Spleen (tissue), 7 donors: ENCODE results near the gene PSMC4.

Source experiments
- CTCF ChIP-seq, 11 experiments: fragments of 200-600 bp in 7 of 11; fragments of 450-650 bp in 4 of 11; sonication (generic) in 4 of 11; IDR thresholded peaks in 8 of 11; conservative IDR thresholded peaks in 3 of 11; 1 replicate in 7 of 11; 2 replicates in 4 of 11; pipeline versions ENCODE4 v1.4.0 to v1.8.0; 2016 to 2021; ENCODE audit warnings: antibody characterized with exemption in 11 of 11, inconsistent platforms in 4 of 11, mild to moderate bottlenecking in 1 of 11
- POLR2A ChIP-seq, 3 donors: fragments of 450-650 bp; IDR thresholded peaks; one replicate each; pipeline ENCODE4 v1.5.1; 2017; ENCODE audit warnings: antibody characterized with exemption in 3 of 3, mild to moderate bottlenecking in 1 of 3
- POLR2AphosphoS5 ChIP-seq, 3 donors: sonication (generic); formaldehyde crosslinking; IDR thresholded peaks; one replicate each; pipeline ENCODE4 v1.5.1; 2017; ENCODE audit warnings: antibody characterized with exemption in 3 of 3
- donor health status: DM: no; HTN: no; CAD: no; lungs with moderate emphysema.
- donor health status: DM: no; HTN: no; CAD: no.
- donor health status: DM: no; HTN: no; CAD: no.

DNA sequence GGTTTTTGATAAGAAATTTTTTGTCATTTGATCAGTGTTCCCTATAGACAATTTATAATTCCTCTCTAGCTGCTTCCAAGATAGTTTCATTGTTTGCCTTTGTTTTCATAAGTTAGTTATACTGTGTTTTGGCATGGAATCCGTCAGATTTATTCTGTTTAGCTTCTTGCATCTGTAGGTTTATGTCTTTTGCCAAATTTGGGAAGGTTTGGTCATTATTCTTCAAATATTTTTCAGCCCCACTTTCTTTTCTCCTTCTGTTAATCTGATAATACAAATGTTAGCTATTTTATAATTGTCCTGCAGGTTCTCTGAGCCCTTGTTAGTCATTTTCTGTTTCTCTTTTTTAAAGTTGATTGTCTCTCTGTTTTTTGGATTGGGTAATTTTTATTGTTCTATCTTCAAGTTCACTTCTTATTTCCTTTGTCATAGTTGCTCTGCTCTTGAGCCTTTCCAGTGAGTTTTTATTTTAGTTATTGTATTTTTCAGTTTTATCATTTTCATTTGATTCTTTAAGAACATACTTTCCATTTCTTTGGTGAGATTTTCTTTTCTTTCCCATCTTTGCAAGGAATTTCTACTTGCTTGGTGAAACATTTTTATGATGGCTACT, 30.6 kb upstream of the PSMC4 start:
- no peak for TF ChIP-seq POLR2AphosphoS5 (IDR thresholded peaks at IDR 0.05)
- no peak for TF ChIP-seq CTCF (IDR thresholded peaks at IDR 0.05 in 8 of 11, conservative IDR thresholded peaks at IDR 0.05 in 3 of 11)
- no peak for TF ChIP-seq POLR2A (IDR thresholded peaks at IDR 0.05)
